Kidney capillary endothelial cell (primary cell): ENCODE data around the gene GCSH.
A peak's percentile ranks its signal among the peaks of the same experiment; 100 is the strongest.
"Not testable (repeated sequence)": the region's sequence is repeated elsewhere in the genome, so short reads cannot be mapped to it uniquely, and the experiment has no call there.

Experiments
- DNase-seq: peaks from one replicate; pipeline ENCODE4 v3.0.0-alpha.2; 2018; ENCODE audit warnings: low spot score

The GCSH gene

GRCh38 chr16:81095953-81096714 is at the start of gene GCSH:
Gene GCSH (minus strand): TSS chr16:81096395. CDS start chr16:81096278, 117 bp downstream.
- peak; percentile 97 for DNase-seq

- no peak for DNase-seq
Measured at GRCh38 chr16:81143921-81144471, 47.8 kb upstream of the GCSH start.

GRCh38 chr16:81142864-81143263 is 46.7 kb upstream of the GCSH start:
- no peak for DNase-seq

DNA sequence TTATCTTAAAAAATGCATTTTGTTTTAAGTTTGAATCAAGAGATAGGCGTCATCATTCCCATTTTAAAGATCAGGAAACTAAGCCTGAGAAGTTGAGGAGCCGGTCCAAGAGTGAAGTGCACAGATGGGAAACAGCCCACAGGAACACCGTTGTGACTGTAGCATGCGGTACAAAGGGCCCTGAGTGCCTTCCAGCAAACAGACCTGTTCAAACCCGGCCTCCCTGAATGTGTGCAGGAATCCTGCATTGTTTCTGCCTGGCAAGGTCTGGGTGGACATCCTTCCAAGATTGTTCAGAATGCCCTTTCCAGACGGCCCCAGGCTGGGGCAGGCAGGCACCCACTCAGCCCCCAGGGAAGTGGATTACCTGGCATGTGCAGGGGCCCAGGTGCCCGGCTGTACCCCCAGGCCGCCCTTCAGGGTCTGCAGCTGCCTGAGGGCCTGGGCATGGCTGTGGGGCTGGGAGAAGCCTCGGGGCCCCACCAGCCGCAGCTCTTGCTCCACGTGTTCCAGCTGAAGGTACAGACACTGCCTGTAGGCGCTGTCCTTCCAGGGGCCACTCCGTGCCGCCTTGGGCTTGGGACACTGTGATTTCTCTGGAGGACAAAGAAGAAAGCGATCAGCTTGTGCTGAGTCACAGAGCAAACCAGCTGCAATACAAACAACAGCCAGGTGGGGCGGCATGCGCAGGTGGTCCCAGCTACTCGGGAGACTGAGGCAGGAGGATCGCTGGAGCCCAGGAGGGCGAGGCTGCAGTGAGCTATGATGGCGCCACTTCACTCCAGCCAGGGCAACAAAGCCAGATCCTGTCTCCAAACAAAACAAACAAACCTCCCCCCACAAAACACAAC is 45.0 kb upstream of the GCSH start:
- DNase-seq: no peak

DNA sequence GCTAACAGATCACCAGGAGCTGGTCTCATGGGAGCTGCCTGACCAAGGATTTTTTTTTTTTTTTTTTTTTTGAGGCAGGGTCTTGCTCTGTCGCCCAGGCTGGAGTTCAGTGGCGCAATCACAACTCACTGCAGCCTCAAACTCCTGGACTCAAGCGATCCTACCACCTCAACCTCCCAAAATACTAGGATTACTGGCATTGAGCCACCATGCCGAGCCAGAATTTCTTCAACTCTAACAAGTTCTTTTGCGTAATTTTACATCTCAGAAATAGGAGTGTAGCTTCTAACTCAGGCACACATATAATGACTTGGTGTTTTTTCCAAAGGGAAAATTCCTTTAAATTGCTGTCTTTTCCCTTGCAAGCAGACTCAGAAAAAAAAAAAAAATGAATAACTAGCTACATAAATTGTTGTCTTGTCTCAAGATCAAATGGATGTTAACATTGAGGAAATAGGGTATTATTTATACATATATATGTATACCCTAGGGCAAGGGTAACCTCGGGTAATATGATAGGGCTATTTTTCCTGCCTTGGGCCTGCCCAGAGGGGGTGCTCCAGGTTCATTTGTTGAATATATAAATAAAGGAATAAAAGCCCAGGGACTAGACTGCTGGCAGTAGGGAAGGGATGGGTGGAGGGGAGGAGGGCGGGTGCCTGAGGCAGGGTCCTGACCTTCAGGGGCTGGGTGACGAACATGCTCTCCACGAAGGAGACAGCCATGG is 42.8 kb upstream of the GCSH start:
- DNase-seq: no peak

DNA sequence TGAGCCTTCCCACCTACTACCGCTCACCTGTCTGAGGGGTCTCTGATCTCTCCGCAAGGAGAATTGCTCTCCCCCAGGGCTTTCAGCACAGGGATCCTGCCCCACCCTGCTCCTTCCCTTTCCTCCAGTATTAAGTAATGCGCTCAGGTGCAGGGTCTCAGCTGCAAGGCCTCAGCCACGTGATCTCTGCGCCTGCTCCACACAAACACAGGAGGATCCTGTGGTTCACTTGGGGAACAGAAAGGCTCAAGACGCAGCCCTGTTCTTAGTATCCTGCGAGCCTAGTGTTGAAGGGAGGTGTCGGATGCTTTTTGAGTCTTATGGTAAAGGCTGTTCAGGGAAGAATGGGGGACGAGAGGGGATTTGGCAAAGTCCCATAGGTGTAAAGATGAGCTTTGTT is 41.6 kb upstream of the GCSH start:
- no peak for DNase-seq

DNA sequence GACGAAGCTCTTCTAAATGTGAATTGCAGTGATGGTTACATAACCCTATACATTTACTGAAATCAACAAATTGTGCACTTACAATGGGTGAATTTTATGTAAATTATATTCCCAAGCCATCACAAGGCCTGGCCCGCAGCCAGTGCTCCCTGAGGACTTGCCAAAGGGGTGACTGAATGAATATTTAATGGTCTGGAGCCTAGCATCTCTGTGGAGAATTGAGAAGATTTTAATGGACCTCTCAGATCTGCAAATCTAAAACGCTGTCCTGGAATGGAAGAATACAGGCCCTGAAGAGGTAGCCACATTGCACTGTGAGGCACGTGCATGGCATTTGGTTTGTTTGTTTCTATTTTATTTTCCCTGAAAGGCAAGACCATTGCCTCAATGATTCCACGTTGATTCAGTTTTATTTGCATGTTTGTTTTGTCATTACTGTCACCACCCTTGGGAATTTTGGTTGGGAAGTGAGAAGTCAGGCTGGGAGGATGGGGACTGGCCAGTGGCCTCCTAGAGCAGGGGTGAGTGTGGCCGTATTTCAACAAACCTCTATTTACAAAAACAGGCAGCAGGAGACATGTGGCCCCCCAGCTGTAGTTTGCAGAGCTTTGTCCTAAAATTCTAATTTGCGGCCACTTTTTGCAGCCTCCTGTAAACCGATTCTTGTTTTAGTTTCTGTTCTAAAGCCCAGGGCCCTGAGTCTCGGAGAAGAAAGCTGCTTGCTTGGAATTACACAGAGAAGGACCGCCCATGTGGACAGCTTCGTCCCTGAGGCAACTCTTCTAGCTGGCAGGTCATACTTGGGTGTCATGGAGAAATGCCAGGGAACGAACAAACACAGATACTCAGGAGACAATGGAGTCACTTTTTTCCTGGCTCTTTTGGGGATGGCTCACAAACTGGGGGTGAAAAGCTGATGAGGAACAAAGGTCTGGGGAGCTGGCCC is 40.5 kb upstream of the GCSH start:
- DNase-seq: no peak

- no peak for DNase-seq
Measured at GRCh38 chr16:81130126-81130525, 33.9 kb upstream of the GCSH start.

GRCh38 chr16:81128726-81129524 is 32.7 kb upstream of the GCSH start:
- no peak for DNase-seq

GRCh38 chr16:81127051-81127450 is 30.9 kb upstream of the GCSH start:
- no peak for DNase-seq

DNA sequence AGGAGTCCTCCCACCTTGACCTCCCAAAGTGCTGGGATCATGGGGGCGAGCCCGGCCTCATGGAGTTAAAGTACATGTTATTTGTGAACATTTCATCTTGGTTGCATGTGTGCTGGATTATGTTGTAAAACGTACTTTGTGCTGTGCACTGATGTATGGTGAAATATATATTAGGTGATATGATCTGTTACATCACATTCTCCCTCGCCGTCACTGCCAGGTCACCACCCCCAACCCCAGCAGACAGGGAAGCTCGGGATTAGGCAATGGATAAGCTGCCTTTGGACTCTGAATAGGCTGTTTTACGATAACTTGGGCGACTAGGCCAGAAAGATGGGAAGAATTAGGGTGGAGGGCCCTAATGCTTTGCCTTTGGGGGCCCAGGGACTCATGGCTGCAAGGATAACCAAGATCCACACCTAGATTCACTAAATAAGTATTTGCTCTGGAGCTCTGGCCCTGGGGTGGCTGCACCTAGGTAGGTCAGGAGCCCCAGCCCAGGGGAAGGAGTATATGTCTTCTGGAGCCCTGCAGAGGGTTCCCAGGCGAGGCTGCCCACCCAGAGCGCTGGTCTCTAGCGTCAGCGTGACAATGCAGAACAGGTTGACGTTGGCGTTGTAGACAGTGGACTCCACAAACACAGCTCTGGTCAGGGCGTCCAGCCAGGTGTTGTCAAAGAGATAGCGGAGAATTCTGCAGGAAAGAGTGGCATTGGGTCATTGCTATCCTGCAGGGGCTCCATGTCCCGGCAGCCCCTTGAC is 27.1 kb upstream of the GCSH start:
- no peak for DNase-seq

- DNase-seq: no peak
Measured at GRCh38 chr16:81121474-81121990, 25.3 kb upstream of the GCSH start.

GRCh38 chr16:81117436-81117835 is 21.2 kb upstream of the GCSH start:
- DNase-seq: no peak

DNA sequence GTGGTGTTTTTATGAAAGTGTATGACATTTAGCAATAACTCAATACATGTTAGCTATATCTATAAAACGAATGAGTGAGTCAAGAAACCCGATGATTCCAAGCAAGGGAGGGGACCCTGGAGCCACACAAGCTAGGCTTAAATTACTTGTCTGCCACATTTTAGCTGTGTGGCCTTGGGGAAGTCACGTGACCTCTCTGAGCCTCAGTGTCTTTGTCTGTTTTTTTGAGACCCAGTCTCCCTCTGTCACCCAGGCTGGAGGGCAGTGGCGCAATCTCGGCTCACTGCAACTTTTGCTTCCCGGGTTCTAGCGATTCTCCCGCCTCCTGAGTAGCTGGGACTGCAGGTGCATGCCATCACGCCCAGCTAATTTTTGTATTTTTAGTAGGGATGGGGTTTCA is 20.1 kb upstream of the GCSH start:
- no peak for DNase-seq

GRCh38 chr16:81112453-81112852 is 16.3 kb upstream of the GCSH start:
- DNase-seq: no peak

DNA sequence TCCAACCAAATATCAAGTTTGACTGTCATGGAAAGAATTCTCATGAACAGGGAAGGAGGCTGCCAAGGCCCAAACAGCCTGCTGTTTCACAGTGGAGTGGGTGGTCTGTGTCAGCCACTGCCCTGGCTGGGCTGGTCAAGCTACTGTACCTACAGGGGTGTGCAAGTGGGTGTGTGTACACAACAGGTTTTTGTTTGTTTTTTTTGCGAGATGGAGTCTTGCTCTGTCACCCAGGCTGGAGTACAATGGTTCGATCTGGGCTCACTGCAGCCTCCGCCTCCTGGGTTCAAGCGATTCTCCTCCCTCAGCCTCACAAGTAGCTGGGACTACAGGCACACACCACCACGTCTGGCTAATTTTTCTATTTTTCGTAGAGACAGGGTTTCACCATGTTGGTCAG is 13.1 kb upstream of the GCSH start:
- DNase-seq: not testable (repeated sequence)

GRCh38 chr16:81107511-81107910 is 11.3 kb upstream of the GCSH start:
- no peak for DNase-seq

DNA sequence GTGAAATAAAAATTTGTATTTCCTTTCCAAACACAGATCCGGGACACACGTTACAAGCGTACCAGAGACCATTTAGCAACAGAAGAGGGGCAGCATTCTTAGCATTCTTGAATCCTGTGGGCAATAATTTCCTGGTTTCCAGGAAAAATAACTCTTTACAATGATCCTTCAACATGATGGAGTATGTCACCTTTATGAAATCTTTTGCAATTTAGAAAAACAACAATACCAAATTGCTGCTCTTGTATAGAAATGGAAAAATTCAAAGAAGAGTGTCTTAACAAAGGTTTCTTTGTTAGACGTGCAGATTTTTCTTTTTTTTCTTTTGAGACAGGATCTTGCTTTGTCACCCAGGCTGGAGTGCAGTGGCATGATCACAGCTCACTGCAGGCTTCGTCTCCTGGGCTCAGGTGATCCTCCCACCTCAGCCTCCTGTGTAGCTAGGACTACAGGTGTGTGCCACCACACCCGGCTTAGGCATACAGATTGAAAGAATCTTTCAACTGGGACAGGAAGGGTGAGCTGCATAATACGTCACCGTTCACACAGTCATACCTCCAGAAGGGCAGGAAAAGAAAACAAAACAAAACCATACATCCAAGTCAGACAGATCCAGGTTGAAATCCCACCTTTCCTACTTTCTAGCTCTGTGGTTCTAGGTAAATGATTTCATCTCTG is 10.8 kb upstream of the GCSH start:
- no peak for DNase-seq

DNA sequence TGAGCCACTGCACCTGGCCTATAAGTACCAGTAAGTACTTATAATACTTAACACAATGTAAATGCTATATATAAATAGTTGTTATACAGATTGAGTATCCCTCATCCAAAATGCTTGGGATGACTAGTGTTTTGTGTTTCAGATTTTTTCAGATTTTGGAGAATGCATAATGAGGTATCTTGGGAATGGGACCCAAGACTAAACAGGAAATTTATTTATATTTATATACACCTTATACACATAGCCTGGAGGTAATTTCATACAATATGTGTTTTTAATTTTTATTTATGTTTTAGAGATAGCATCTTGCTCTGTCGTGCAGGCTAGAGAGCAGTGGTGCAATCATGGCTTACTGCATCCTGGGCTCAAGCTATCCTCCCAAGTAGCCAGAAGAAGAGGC is 9.8 kb upstream of the GCSH start:
- DNase-seq: no peak
